RWPE2 (cell line): ENCODE measurements around the gene MAPK8IP3.

ENCODE experiments used
- ATAC-seq: fragments of 200-7000 bp; cut with Tn5 transposase; 3 replicates; pipeline ENCODE4 v1.9.1; 2021; ENCODE audit warnings: low read depth
- DNase-seq: peaks from one replicate; pipeline ENCODE4 v3.0.0-alpha.2; 2020; ENCODE audit warnings: low spot score
- H3K27ac ChIP-seq: fragments of 450-650 bp; 2 replicates; pipeline ENCODE4 v1.5.1; 2017; ENCODE audit warnings: mild to moderate bottlenecking; ENCODE audit not compliant: poor library complexity, severe bottlenecking
- H3K27me3 ChIP-seq: fragments of 250-450 bp; sonication (Bioruptor Pico); 2 replicates; pipeline ENCODE4 v1.5.1; 2021; ENCODE audit warnings: mild to moderate bottlenecking, moderate library complexity; ENCODE audit not compliant: insufficient read depth, poor library complexity, severe bottlenecking
- H3K36me3 ChIP-seq: fragments of 250-450 bp; sonication (Bioruptor Pico); 2 replicates; pipeline ENCODE4 v1.5.1; 2020; ENCODE audit warnings: low read depth, mild to moderate bottlenecking, moderate library complexity
- H3K4me1 ChIP-seq: fragments of 250-450 bp; sonication (Bioruptor Pico); 2 replicates; pipeline ENCODE4 v1.5.1; 2021; ENCODE audit warnings: mild to moderate bottlenecking, moderate library complexity; ENCODE audit not compliant: insufficient read depth, poor library complexity, severe bottlenecking
- H3K4me3 ChIP-seq: fragments of 250-450 bp; sonication (Bioruptor Pico); 2 replicates; pipeline ENCODE4 v1.5.1; 2021; ENCODE audit warnings: mild to moderate bottlenecking, moderate library complexity; ENCODE audit not compliant: severe bottlenecking
- H3K9me3 ChIP-seq: fragments of 250-450 bp; sonication (Bioruptor Pico); 2 replicates; pipeline ENCODE4 v1.5.1; 2021; ENCODE audit warnings: mild to moderate bottlenecking, moderate library complexity; ENCODE audit not compliant: severe bottlenecking
- TF ChIP-seq, protein P1 (sequence below): fragments of 450-650 bp; IDR thresholded peaks from one replicate; pipeline ENCODE4 v1.5.1; 2017; ENCODE audit warnings: mild to moderate bottlenecking, moderate library complexity; ENCODE audit not compliant: poor library complexity, severe bottlenecking

MAPK8IP3 gene

DNA sequence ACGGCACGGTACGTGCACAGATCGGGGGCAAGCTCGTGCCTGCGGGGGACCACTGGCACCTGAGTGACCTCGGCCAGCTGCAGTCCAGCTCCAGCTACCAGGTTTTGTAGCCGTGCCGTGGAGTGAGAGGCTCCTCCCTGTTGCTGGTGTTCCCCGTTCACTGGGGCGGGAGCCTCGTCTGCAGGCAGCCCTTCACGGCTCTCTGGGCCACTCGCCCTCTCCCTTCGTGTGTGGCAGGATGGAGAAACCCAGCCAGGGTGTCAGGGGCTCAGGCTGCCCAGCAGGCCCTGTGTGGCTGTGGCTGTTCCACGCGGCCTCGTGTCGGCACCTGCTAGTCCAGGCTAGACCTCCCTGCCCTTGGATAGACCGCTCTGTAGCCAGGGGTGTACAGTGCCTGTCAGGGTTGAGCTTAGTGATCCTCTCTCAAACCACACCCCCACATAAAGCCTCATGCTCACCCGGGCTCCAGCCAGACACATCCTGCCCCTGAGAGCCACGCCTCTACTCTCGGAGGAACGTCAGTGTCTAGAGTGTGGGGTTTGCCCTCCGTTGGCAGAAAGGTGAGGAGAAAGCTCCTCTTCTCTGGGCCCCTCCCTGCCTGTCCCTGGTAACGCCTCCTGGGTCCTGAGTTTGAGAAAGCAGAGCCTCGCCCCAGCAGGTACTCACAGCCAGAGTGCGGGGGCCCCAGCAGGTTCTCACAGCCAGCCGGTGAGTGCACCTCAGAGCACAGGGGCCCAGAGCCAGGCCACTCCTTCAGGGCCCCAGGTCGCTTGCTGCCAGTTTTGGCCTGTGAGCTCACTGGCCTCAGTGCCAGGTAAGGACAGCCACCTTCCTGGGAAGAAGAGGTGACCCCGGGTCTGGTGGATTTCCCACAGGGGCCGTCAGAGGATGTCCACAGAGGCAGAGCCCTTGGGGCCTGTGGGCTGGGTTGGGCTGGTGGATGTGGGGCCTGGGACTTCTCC lies 37.7 kb downstream of the MAPK8IP3 start:
- peak; percentile 79 for DNase-seq
- H3K36me3 ChIP-seq, result peaks cover 11% of the 10 kb centered on the region; the same call in 1 of the 2 replicates

DNA sequence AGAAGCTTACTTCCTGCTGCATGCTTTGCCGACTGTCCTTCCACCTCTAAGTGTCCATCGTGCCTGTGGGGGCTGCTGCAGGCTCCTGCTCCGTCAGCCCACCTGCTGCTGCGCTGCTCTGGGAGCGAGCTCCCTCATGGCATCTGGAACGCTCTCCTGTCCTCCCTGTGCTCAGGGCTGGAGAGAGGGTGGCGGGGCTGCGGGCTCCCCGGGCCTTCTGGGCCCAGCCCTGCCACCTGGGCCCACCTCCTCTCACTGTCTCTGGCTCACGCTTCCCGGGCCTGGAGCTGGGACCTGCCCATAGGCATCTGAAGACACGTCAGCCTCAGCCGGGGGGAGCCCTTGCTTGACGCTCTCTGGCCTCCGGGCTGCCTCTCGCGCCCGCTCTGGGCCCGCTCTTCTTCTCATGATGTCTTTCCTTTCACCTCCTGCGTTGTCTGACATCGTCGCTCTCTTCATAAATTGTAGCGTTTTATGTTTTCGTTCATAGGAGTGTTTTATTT lies 38.4 kb downstream of the MAPK8IP3 start:
- TF ChIP-seq, protein P1, sequence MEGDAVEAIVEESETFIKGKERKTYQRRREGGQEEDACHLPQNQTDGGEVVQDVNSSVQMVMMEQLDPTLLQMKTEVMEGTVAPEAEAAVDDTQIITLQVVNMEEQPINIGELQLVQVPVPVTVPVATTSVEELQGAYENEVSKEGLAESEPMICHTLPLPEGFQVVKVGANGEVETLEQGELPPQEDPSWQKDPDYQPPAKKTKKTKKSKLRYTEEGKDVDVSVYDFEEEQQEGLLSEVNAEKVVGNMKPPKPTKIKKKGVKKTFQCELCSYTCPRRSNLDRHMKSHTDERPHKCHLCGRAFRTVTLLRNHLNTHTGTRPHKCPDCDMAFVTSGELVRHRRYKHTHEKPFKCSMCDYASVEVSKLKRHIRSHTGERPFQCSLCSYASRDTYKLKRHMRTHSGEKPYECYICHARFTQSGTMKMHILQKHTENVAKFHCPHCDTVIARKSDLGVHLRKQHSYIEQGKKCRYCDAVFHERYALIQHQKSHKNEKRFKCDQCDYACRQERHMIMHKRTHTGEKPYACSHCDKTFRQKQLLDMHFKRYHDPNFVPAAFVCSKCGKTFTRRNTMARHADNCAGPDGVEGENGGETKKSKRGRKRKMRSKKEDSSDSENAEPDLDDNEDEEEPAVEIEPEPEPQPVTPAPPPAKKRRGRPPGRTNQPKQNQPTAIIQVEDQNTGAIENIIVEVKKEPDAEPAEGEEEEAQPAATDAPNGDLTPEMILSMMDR, result no peak
- peaks cover 11% of the 10 kb centered on the region for H3K36me3 ChIP-seq
- peak overlapping the region; percentile 80 for H3K27ac ChIP-seq
- H3K9me3 ChIP-seq, result no peaks in the 10 kb centered on the region
- DNase-seq, result no peak
- H3K4me1 ChIP-seq, result peaks cover 20% of the 10 kb centered on the region
- no peaks in the 10 kb centered on the region for H3K27me3 ChIP-seq
- no peak for ATAC-seq
- no peak overlapping the region for H3K4me3 ChIP-seq

More for the DNA sequence above, 37.7 kb downstream of the MAPK8IP3 start:
- H3K9me3 ChIP-seq, result no peaks in the 10 kb centered on the region
- no peak overlapping the region for H3K4me3 ChIP-seq
- peak overlapping the region; percentile 80 for H3K27ac ChIP-seq
- H3K27me3 ChIP-seq, result no peaks in the 10 kb centered on the region
- TF ChIP-seq, protein P1, result no peak
- H3K4me1 ChIP-seq, result peaks cover 20% of the 10 kb centered on the region
- ATAC-seq, result peak; percentile 59

DNA sequence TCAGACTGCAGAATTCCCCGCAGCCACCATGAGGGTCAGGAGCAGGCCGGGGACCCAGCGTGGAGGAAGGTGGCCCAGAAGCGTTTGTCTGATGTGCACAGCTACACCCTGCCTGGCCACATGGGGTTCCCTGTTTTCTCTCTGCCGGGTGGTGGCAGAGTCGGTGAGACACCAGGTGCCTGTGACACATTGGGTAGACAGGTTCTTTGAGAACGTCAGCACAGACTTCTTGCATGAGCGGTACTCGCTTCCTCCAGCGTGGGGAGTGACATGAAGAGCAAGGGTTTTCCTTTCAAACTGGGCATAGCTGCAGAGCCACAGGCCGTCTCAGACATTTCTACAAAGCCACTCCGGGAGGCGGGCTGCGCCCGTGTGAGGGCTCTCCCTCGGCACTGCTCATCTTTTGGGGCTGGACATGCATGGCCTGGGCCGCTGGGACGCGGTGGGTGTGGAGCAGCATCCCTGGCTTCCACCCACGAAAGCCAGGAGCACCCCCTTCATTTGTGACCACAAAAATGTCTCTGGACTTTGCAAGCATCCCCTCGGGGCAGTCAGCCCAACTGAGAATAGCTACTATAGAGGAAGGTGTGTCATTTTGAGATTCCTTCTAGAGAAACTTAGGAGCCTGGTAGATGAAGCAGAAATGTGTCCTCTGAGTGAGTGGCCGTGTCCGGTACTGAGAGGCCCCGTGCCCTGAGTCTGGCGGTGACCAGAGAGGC lies 39.3 kb downstream of the MAPK8IP3 start:
- ATAC-seq, result peak; percentile 50
- Histone ChIP-seq H3K9me3 (no peaks in the 10 kb centered on the region), H3K27ac (peak overlapping the region; percentile 80), H3K27me3 (no peaks in the 10 kb centered on the region), H3K4me3 (no peak overlapping the region), H3K4me1 (peaks cover 20% of the 10 kb centered on the region), H3K36me3 (peaks cover 16% of the 10 kb centered on the region)
- TF ChIP-seq, protein P1, result no peak
- DNase-seq, result peak; percentile 84

DNA sequence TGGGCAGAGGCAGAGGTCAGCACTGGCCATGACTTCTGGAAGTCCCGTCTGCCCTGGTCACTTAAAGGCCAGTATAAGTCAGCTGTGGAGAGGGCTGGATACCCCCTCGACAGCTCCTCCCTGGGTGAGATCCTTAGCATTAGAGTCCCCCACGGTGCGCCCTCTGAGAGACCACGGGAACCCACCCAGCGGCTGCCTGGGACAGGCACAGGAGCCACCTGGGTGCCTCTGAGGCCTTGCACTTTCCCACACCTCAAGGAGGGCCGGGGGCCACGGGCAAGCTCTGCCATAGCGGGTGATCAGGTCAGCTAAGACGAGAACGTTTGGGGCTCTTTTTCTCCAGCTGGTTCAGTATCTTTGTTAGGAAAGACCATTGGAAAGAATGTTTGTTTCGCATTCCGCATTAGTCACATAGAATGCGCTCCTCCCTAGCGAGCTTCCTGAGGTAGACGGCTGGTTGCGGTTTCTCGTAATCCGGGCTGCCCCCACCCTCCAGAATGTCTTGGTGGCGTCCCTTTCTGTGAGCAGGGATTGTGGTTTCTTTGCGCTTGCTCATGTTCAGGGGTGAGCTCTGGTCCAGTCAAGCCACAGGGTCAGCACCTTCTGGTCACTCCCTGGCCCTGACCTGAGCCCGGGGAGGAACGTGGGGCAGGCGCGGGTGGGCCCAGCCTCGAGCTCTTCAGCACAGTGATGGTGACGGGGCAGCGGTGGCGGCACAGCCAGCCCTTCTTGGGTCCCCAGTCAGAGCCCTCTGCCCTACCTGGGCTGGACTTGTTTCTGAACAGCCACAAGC lies 40.1 kb downstream of the MAPK8IP3 start:
- ATAC-seq (peak; percentile 40), DNase-seq (peak; percentile 73)
- no peak overlapping the region for H3K4me3 ChIP-seq
- peaks cover 20% of the 10 kb centered on the region for H3K4me1 ChIP-seq
- H3K27me3 ChIP-seq, result no peaks in the 10 kb centered on the region
- no peaks in the 10 kb centered on the region for H3K9me3 ChIP-seq
- peak overlapping the region; percentile 80 for H3K27ac ChIP-seq
- H3K36me3 ChIP-seq, result peaks cover 23% of the 10 kb centered on the region
- TF ChIP-seq, protein P1, result no peak
